ENCODE data around the gene DAND5.

GRCh38 chr19:13004273-13004672, 34.9 kb downstream of the DAND5 start:
- TF ChIP-seq, protein P1, sequence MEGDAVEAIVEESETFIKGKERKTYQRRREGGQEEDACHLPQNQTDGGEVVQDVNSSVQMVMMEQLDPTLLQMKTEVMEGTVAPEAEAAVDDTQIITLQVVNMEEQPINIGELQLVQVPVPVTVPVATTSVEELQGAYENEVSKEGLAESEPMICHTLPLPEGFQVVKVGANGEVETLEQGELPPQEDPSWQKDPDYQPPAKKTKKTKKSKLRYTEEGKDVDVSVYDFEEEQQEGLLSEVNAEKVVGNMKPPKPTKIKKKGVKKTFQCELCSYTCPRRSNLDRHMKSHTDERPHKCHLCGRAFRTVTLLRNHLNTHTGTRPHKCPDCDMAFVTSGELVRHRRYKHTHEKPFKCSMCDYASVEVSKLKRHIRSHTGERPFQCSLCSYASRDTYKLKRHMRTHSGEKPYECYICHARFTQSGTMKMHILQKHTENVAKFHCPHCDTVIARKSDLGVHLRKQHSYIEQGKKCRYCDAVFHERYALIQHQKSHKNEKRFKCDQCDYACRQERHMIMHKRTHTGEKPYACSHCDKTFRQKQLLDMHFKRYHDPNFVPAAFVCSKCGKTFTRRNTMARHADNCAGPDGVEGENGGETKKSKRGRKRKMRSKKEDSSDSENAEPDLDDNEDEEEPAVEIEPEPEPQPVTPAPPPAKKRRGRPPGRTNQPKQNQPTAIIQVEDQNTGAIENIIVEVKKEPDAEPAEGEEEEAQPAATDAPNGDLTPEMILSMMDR (IDR thresholded peaks at IDR 0.05), result no peak
- TF ChIP-seq POLR2A (IDR thresholded peaks at IDR 0.05), result no peak
